Erythroblast (primary cell): ENCODE results near the gene SH3BP2.

Experiments
- GATA1 ChIP-seq: IDR thresholded peaks from 2 replicates; pipeline ENCODE4 v1.6.1; 2011; ENCODE audit warnings: low read depth, mild to moderate bottlenecking, control low read depth, low read length, moderate library complexity
- POLR2A ChIP-seq: IDR thresholded peaks from 2 replicates; pipeline ENCODE4 v1.6.1; 2011; ENCODE audit warnings: mild to moderate bottlenecking, low read length

DNA sequence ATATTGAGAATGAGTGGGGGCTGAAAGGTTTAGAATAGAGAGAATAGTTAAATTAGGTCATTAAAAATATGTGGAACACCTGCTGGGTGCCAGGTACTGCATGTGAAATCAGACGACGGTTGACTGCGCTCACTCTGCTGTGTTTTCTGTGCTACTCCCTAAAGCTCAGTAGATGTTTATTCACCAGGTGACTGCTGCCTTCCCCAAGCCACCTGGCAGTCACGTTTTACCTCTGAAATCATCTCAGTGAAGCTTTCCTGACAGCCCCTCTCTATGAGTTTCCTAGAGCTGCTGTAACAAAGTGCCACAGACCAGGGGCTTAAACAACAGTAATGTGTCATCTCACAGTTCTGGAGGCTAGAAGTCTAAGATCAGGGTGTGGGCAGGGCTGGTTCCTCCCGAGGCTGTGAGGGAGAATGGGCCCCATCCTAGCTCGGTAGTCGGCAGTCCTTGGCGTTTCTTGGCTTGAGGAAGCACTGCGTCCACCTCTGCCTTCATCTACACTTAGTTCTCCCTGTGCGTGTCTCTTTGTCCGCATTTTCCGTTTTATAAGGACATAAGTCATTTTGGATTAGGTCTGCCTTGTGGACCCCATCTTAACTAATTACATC lies 76.1 kb downstream of the SH3BP2 start:
- TF ChIP-seq POLR2A: no peak
- TF ChIP-seq GATA1: no peak
